ENCODE results near the gene ADISSP.

GRCh38 chr20:3744806-3745685 lies 22.5 kb downstream of the ADISSP start:
- no peak for TF ChIP-seq CTCF (conservative IDR thresholded peaks at IDR 0.05 in 1 of 2, IDR thresholded peaks at IDR 0.05 in 1 of 2; ENCODE audit: low read depth in 1 of 2, low read length in 2 of 2)
- no peak for TF ChIP-seq EZH2 (IDR thresholded peaks at IDR 0.05; ENCODE audit: low read length, missing control alignments)
